Activated naive CD8-positive, alpha-beta T cell (primary cell): Measurements from ENCODE around the gene AFP.

Source experiments
- H3K27ac Mint-ChIP-seq: one replicate; pipeline ENCODE4 v1.8.0; 2021; ENCODE audit warnings: mixed read lengths
- H3K27me3 Mint-ChIP-seq: one replicate; pipeline ENCODE4 v1.8.0; 2021; ENCODE audit warnings: mixed read lengths
- H3K36me3 Mint-ChIP-seq: one replicate; pipeline ENCODE4 v1.8.0; 2021; ENCODE audit warnings: mixed read lengths
- H3K4me1 Mint-ChIP-seq: one replicate; pipeline ENCODE4 v1.8.0; 2021; ENCODE audit warnings: low read depth, mixed read lengths
- H3K4me3 Mint-ChIP-seq: one replicate; pipeline ENCODE4 v1.8.0; 2021; ENCODE audit warnings: mild to moderate bottlenecking, mixed read lengths
- H3K9me3 Mint-ChIP-seq: one replicate; pipeline ENCODE4 v1.8.0; 2021; ENCODE audit warnings: low read depth, mixed read lengths

AFP gene

DNA sequence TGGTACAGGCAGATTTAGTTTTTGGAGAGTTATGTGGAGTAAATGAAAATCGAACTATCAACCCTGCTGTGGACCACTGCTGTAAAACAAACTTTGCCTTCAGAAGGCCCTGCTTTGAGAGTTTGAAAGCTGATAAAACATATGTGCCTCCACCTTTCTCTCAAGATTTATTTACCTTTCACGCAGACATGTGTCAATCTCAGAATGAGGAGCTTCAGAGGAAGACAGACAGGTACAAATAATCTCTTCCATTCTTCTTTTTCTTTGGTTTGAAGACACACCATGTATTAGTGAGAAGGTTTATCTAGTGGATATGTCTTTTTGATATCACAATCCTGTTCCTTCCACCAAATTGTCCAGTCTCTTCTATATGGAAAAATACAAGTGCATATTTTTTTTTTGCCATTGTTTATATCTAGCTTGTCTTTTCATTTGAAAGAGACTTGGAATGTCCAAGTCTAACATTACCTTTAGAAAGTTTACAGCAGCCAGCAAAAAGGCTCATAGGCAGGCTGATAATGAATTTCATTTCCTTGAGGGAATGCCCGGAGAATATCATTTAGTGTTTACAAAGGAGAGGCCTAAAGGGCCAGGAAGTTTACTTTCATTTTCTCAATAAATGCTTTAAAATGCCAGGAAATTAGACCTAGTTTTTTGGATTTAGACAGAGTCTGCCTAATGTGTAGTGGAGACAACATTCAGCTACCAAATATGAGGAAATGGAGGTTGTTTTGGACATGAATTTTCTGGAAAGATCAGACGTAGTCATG lies 64.2 kb downstream of the AFP start:
- Mint-ChIP-seq H3K9me3 (no peaks in the 10 kb centered on the region), H3K27me3 (no peaks in the 10 kb centered on the region), H3K4me1 (no peaks in the 10 kb centered on the region), H3K27ac (no peak overlapping the region), H3K36me3 (no peaks in the 10 kb centered on the region), H3K4me3 (no peak overlapping the region)

DNA sequence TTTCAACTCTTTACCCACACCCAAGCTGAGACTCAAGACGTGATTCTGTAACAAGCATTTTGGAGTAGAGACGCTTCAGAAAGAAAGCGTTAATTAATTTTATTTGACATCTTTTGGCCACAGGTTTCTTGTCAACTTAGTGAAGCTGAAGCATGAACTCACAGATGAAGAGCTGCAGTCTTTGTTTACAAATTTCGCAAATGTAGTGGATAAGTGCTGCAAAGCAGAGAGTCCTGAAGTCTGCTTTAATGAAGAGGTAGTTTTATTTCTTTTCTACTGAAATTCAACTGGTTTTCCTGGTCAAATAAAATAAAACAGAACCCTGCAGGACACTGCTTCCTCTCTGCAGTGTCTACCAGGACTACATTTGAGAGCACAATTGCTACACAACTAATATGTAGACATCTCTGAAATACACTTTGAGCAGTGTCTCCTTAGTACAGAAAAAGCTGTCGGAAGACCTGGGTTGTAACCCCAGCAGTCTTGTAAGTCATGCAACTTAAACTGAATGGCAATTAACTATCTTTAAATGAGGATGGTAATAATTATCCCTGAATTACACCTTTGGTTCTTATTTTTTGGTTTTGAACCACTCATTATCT lies 65.7 kb downstream of the AFP start:
- H3K27ac Mint-ChIP-seq, result no peak overlapping the region
- no peaks in the 10 kb centered on the region for H3K4me1 Mint-ChIP-seq
- no peaks in the 10 kb centered on the region for H3K9me3 Mint-ChIP-seq
- no peaks in the 10 kb centered on the region for H3K27me3 Mint-ChIP-seq
- no peaks in the 10 kb centered on the region for H3K36me3 Mint-ChIP-seq
- H3K4me3 Mint-ChIP-seq, result no peak overlapping the region

DNA sequence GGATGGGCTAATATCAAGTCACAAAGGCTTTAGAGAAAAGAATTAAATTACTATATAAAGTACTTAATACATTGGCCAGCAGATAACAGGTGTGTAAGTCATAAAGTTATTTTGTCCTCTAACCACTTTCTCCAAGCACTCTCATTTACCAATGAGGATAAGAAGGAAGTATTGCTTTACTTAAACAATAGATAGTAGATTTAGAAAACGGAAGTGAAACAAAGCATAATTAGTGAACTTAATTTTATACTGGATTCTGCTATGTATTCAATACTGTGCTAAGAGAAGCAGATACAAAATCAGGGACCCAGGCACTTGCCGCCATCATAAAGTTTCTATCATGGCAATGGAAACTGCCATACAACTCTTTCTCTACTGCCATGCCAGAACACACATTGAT lies 69.5 kb downstream of the AFP start:
- Mint-ChIP-seq H3K36me3 (no peaks in the 10 kb centered on the region), H3K9me3 (no peaks in the 10 kb centered on the region), H3K27ac (no peak overlapping the region), H3K4me3 (no peak overlapping the region), H3K27me3 (no peaks in the 10 kb centered on the region), H3K4me1 (no peaks in the 10 kb centered on the region)
